Natural killer cell (primary cell): Measurements from ENCODE around the gene PRPF8. TPM values are rescaled to one million over a fixed set of nuclear protein-coding genes. Genes with fewer than 3 reads are reported as not detected.
A peak's percentile ranks its signal among the peaks of the same experiment; 100 is the strongest.
"Not testable (repeated sequence)": the region's sequence is repeated elsewhere in the genome, so short reads cannot be mapped to it uniquely, and the experiment has no call there.

Source experiments
- ATAC-seq, 3 donors: fragments of 150-1000 bp in 2 of 3; fragments of 200-7000 bp in 1 of 3; cut with Tn5 transposase; 1 replicate in 1 of 3; 2 replicates in 2 of 3; pipeline ENCODE4 v1.10.0; 2021; ENCODE audit warnings: mild to moderate bottlenecking in 2 of 3, moderate library complexity in 2 of 3
- DNase-seq, 2 donors: peaks; one replicate each; pipeline versions ENCODE4 v3.0.0 to v3.0.0-alpha.2; 2013 to 2021; ENCODE audit warnings: mixed read lengths in 1 of 2
- H3K27ac ChIP-seq: one replicate; pipeline ENCODE4 v1.5.1; 2013; ENCODE audit warnings: mild to moderate bottlenecking, low read length
- H3K27me3 ChIP-seq: one replicate; pipeline ENCODE4 v1.6.1; 2013; ENCODE audit warnings: low read length; ENCODE audit not compliant: control insufficient read depth, insufficient read depth
- H3K36me3 ChIP-seq: one replicate; pipeline ENCODE4 v1.6.1; 2013; ENCODE audit warnings: low read length; ENCODE audit not compliant: control insufficient read depth, insufficient read depth
- H3K4me1 ChIP-seq: one replicate; pipeline ENCODE4 v1.6.1; 2013; ENCODE audit warnings: low read length; ENCODE audit not compliant: control insufficient read depth, insufficient read depth
- H3K4me3 ChIP-seq: one replicate; pipeline ENCODE4 v1.5.1; 2013; ENCODE audit warnings: low read length
- H3K9me3 ChIP-seq: one replicate; pipeline ENCODE4 v1.6.1; 2013; ENCODE audit warnings: low read length; ENCODE audit not compliant: control insufficient read depth, insufficient read depth
- H3K27ac Mint-ChIP-seq, 2 donors: one replicate each; pipeline ENCODE4 v1.8.0; 2022; ENCODE audit warnings: mild to moderate bottlenecking in 2 of 2, mixed read lengths in 2 of 2, moderate library complexity in 1 of 2
- H3K27me3 Mint-ChIP-seq, 2 donors: one replicate each; pipeline ENCODE4 v1.8.0; 2022; ENCODE audit warnings: low read depth in 2 of 2, mixed read lengths in 2 of 2
- H3K36me3 Mint-ChIP-seq: one replicate; pipeline ENCODE4 v1.8.0; 2022; ENCODE audit warnings: mixed read lengths
- H3K4me1 Mint-ChIP-seq, 2 donors: one replicate each; pipeline ENCODE4 v1.8.0; 2022; ENCODE audit warnings: mixed read lengths in 2 of 2
- H3K4me3 Mint-ChIP-seq: one replicate; pipeline ENCODE4 v1.8.0; 2022; ENCODE audit warnings: mild to moderate bottlenecking, moderate library complexity, mixed read lengths
- H3K9me3 Mint-ChIP-seq, 2 donors: one replicate each; pipeline ENCODE4 v1.8.0; 2022; ENCODE audit warnings: mixed read lengths in 2 of 2
- CTCF ChIP-seq: fragments of 200-600 bp; IDR thresholded peaks from one replicate; pipeline ENCODE4 v1.8.0; 2022; ENCODE audit warnings: antibody characterized with exemption
- WGBS: methylation state at CpG from one replicate; pipeline ENCODE4 v1.1.7; 2013; ENCODE audit warnings: missing lambda C conversion rate; ENCODE audit not compliant: insufficient coverage; 5-methylcytosine and 5-hydroxymethylcytosine counted together
- intact Hi-C: fragments of 100-400 bp; cut with micrococcal nuclease; formaldehyde crosslinking; loops from one replicate; pipeline ENCODE4 v1.14.2; 2022
- total RNA-seq, 4 donors: library from RNA; stranded (reverse); fragments of 120-200 nt in 1 of 4; gene quantifications; one replicate each; pipeline versions ENCODE4 v1.2.3 to v1.2.4, GENCODE V29; 2013 to 2022

Gene PRPF8
- total RNA-seq, 3 donors from 2014 or later (not counting 1 experiment from before 2014, with no cell fraction given): 475 to 508 (median 480) TPM

- DNase-seq: no peak
- WGBS: 98% methylated on average over 13 of the region's 14 CpGs
- H3K4me3 Mint-ChIP-seq: no peak overlapping the region
These were observed 30.9 kb downstream of the PRPF8 start for GRCh38 chr17:1653735-1654134.

GRCh38 chr17:1652794-1653193, 31.9 kb downstream of the PRPF8 start:
- H3K27me3 ChIP-seq, H3K4me3 ChIP-seq, H3K9me3 Mint-ChIP-seq, H3K27ac ChIP-seq, DNase-seq, intact Hi-C loops, H3K27me3 Mint-ChIP-seq, H3K9me3 ChIP-seq, ATAC-seq: not testable (repeated sequence)
- Histone ChIP-seq H3K36me3 (peaks cover 67% of the 10 kb centered on the region), H3K4me1 (peaks cover 17% of the 10 kb centered on the region)
- peak overlapping the region; percentile 17 for H3K4me3 Mint-ChIP-seq
- H3K36me3 Mint-ChIP-seq: peaks cover 28% of the 10 kb centered on the region
- 98% methylated on average over 7 of the region's 7 CpGs for WGBS
- H3K27ac Mint-ChIP-seq: peak overlapping the region in 1 of 2 donors; percentile 8
- peaks cover 7 to 14% of the 10 kb centered on the region in 2 donors for H3K4me1 Mint-ChIP-seq

More at GRCh38 chr17:1653735-1654134, 30.9 kb downstream of the PRPF8 start:
- Histone ChIP-seq H3K4me3 (no peak overlapping the region), H3K4me1 (peaks cover 8% of the 10 kb centered on the region), H3K36me3 (peaks cover 76% of the 10 kb centered on the region), H3K27ac (no peak overlapping the region), H3K27me3 (no peaks in the 10 kb centered on the region), H3K9me3 (no peaks in the 10 kb centered on the region)
- peaks cover 34% of the 10 kb centered on the region for H3K36me3 Mint-ChIP-seq
- no peak for TF ChIP-seq CTCF
- no peak overlapping the region for H3K27ac Mint-ChIP-seq
- H3K4me1 Mint-ChIP-seq: peaks cover 7 to 8% of the 10 kb centered on the region in 2 donors
- no peaks in the 10 kb centered on the region for H3K27me3 Mint-ChIP-seq
- H3K9me3 Mint-ChIP-seq: no peaks in the 10 kb centered on the region
- no peak for ATAC-seq
- intact Hi-C loops: no loop called here

- intact Hi-C loops: no loop called here
- WGBS: 99% methylated on average over 4 of the region's 4 CpGs
- no peak overlapping the region for H3K4me3 ChIP-seq
- Mint-ChIP-seq H3K27ac (no peak overlapping the region), H3K4me1 (peaks cover 3 to 8% of the 10 kb centered on the region in 2 donors), H3K4me3 (no peak overlapping the region), H3K9me3 (no peaks in the 10 kb centered on the region), H3K36me3 (peaks cover 20% of the 10 kb centered on the region), H3K27me3 (no peaks in the 10 kb centered on the region)
- DNase-seq (no peak), ATAC-seq (no peak)
- no peak for TF ChIP-seq CTCF
- no peak overlapping the region for H3K27ac ChIP-seq
- no peaks in the 10 kb centered on the region for H3K9me3 ChIP-seq
- H3K27me3 ChIP-seq: no peaks in the 10 kb centered on the region
- peaks cover 22% of the 10 kb centered on the region for H3K4me1 ChIP-seq
- peaks cover 59% of the 10 kb centered on the region for H3K36me3 ChIP-seq
These were observed 33.2 kb downstream of the PRPF8 start for GRCh38 chr17:1651559-1651844.

- TF ChIP-seq CTCF: no peak
- intact Hi-C loops: no loop called here
- Mint-ChIP-seq H3K27me3 (no peaks in the 10 kb centered on the region), H3K4me1 (peaks cover 0 to 6% of the 10 kb centered on the region in 2 donors), H3K36me3 (peaks cover 15% of the 10 kb centered on the region), H3K27ac (no peak overlapping the region), H3K4me3 (no peak overlapping the region), H3K9me3 (no peaks in the 10 kb centered on the region)
- Histone ChIP-seq H3K4me1 (peaks cover 26% of the 10 kb centered on the region), H3K36me3 (peaks cover 54% of the 10 kb centered on the region), H3K9me3 (no peaks in the 10 kb centered on the region), H3K27ac (no peak overlapping the region), H3K27me3 (no peaks in the 10 kb centered on the region), H3K4me3 (no peak overlapping the region)
- no peak for DNase-seq
- 85% methylated on average over 22 of the region's 22 CpGs for WGBS
- ATAC-seq: no peak
These were observed 33.7 kb downstream of the PRPF8 start for GRCh38 chr17:1650731-1651558.
